ENCODE measurements around the gene PROKR2.

Gene PROKR2

DNA sequence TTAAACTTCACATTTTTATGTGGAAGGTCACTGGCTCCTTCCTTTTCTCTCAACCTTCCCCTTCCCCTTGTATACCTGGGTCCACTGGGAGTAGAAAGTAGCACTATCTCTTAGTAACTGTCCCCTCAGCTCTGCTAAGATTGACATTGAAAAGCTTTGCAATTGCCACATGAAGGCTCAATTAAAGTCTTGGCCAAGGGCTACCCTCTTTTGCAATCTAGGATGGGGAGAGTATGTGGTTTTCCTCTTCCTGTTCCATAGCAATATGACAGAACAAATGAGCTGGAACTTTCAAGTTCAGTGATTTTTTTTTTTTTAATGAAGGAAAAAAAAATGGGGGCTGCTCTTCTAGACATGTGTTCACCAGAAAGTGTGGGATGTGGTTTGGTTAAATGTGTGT is 37.1 kb downstream of the PROKR2 start:
- no peak for DNase-seq

DNA sequence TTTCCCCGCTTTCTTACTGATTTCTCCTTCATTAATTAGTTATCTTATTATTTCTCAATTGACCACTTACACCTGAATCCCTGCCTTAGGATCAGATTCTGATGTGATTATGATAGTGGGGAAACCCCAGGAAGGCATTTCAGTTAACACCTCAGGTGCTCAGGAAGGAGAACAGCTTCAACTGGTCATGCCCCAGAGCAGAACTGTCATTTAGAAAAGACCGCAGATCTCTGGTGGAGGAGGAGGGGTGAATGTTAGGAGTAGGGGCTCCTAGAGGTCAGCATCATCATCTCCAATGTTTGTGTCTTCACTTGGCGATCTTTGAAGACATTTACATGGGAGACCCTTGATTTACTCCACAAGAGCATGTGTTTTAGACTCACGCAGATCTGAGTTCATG is 44.5 kb downstream of the PROKR2 start:
- no peak for DNase-seq

DNA sequence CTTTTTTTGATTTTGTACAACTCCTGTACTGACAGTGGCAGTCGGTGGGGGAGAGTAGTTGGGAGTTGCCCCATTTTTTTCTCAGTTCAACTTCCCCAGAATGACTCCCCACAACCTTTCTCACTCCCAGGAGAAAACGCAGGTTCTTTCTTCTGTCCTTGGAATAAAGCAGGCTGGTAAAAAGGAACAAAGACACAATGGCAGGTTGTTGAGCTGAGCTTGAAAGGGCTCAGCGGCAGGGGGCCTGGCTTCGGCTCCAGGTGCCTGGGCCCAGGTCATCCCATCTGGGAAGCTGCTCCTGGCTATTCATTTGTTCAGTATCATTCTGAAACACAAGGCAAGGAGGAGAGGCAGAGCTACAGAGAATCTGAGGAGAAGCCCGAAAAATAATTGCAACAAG is 46.2 kb downstream of the PROKR2 start:
- DNase-seq = peak in 1 of 3 experiments; percentile 23

DNA sequence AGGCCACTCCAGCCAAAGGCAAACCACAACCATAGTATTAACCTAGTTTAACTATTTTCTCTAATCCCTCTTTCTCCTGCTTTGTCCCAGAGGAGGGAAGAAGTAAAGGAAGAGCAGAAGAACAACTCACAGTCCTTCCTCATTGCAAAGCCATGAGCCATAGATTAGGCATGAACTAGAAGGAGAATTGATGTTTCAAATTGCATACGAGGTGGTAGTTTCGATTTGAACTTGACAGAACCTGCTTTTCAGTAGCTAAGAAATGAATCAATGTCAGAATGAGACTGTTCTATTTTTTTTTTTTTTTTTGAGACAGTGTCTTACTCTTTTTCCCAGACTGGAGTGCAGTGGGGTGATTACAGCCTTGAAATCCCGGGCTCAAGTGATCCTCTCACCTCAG is 48.3 kb downstream of the PROKR2 start:
- no peak for DNase-seq

DNA sequence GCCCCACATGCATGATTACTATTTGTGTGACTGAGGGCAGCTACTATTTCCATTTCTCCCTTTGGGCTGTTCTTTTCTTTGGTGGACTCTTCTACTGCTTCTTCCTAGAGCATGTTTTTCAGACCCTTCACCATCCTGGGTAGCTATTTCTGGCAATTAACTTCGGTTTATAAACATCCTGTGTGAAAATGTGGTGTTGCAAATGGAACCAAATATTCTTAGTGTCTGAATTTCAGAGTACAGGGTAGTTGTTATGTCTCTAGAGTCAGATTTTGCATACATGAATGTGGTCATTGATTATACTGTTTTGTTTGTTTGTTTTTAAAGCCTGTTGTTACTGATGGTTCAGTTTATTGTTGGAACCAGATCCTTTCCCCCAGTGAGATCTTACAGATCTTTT is 49.7 kb downstream of the PROKR2 start:
- DNase-seq = no peak

All from NCI-H1417 (cell line).